Endothelial cell of umbilical vein (primary cell): Measurements from ENCODE around the gene DIDO1. TPM values are rescaled to one million over a fixed set of nuclear protein-coding genes. Genes with fewer than 3 reads are reported as not detected.
"Not testable (repeated sequence)": the region's sequence is repeated elsewhere in the genome, so short reads cannot be mapped to it uniquely, and the experiment has no call there.

Source experiments
- BruUV-seq: library from RNA; stranded (reverse); fragments of 400-500 nt; replicated peaks from 2 replicates; lab custom pipeline; 2021; lab: Mats Ljungman, UMichigan
- CTCF ChIA-PET: fragments of 300-600, 350-600 bp; sonication (Branson Sonifier 250); formaldehyde crosslinking; loops from one replicate; lab custom pipeline; 2021; ENCODE audit warnings: antibody characterized with exemption, inconsistent platforms; lab: Charles Lee
- POLR2A ChIA-PET: fragments of 300-600, 350-600 bp; sonication (Branson Sonifier 250); formaldehyde crosslinking; loops from one replicate; lab custom pipeline; 2021; ENCODE audit warnings: antibody characterized with exemption, inconsistent platforms; lab: Charles Lee
- DNase-seq: peaks from one replicate; pipeline ENCODE4 v3.0.0-alpha.2; 2011; ENCODE audit warnings: low read depth, low spot score
- FAIRE-seq: peaks from 2 replicates; lab custom pipeline; 2011; peaks lifted over from hg19 to GRCh38; lab: Jason Lieb, UNC
- H2AFZ ChIP-seq: 2 replicates; pipeline ENCODE4 v1.6.0; 2012; ENCODE audit warnings: low read depth, low read length, control low read depth, inconsistent platforms
- H3K27ac ChIP-seq: 2 replicates; pipeline ENCODE4 v1.5.1; 2011; ENCODE audit warnings: low read depth, mild to moderate bottlenecking, control low read depth, low read length, moderate library complexity; ENCODE audit not compliant: insufficient read depth
- H3K27me3 ChIP-seq, 2 experiments: 2 replicates each; pipeline versions ENCODE4 v1.6.0 to v1.6.1; 2011; ENCODE audit warnings: low read length in 2 of 2, mixed read lengths in 1 of 2; ENCODE audit not compliant: control insufficient read depth in 2 of 2, insufficient read depth in 2 of 2
- H3K36me3 ChIP-seq, 2 experiments: 2 replicates in 1 of 2; 3 replicates in 1 of 2; pipeline ENCODE4 v1.5.1; 2011; ENCODE audit warnings: low read length in 2 of 2, mild to moderate bottlenecking in 1 of 2, moderate library complexity in 1 of 2; ENCODE audit not compliant: control insufficient read depth in 2 of 2, insufficient read depth in 2 of 2; ENCODE audit errors: extremely low read depth in 1 of 2
- H3K4me1 ChIP-seq: 3 replicates; pipeline ENCODE4 v1.5.1; 2011; ENCODE audit warnings: mild to moderate bottlenecking, low read length; ENCODE audit not compliant: control insufficient read depth, insufficient read depth; ENCODE audit errors: extremely low read depth
- H3K4me2 ChIP-seq: 2 replicates; pipeline ENCODE4 v1.6.1; 2011; ENCODE audit warnings: low read length, control low read depth, mixed read lengths; ENCODE audit not compliant: insufficient read depth
- H3K4me3 ChIP-seq, 3 experiments: fragments of 200-600 bp in 1 of 3; sonication (generic), shearing (Covaris generic) in 1 of 3; replicated peaks in 1 of 3; 2 replicates each; pipeline ENCODE4 v1.5.1; 2011 to 2016; ENCODE audit warnings: control low read depth in 3 of 3, low read length in 3 of 3, mild to moderate bottlenecking in 2 of 3, inconsistent platforms in 1 of 3, low read depth in 1 of 3, moderate library complexity in 1 of 3; ENCODE audit not compliant: insufficient read depth in 1 of 3
- H3K79me2 ChIP-seq: 2 replicates; pipeline ENCODE4 v1.6.0; 2012; ENCODE audit warnings: low read length, inconsistent platforms; ENCODE audit not compliant: control insufficient read depth, insufficient read depth
- H3K9ac ChIP-seq: replicated peaks from 2 replicates; pipeline ENCODE3; 2011; ENCODE audit warnings: low read length, control low read depth; ENCODE audit not compliant: insufficient read depth; ENCODE audit errors: extremely low read depth
- H3K9me1 ChIP-seq: replicated peaks from 3 replicates; pipeline ENCODE4 v1.6.0; 2011; ENCODE audit warnings: mild to moderate bottlenecking, low read length; ENCODE audit not compliant: control insufficient read depth, insufficient read depth; ENCODE audit errors: extremely low read depth
- H3K9me3 ChIP-seq: replicated peaks from 2 replicates; pipeline ENCODE4 v1.5.1; 2012; ENCODE audit warnings: low read length, inconsistent platforms; ENCODE audit not compliant: control insufficient read depth, insufficient read depth
- H4K20me1 ChIP-seq: replicated peaks from 2 replicates; pipeline ENCODE3; 2011; ENCODE audit warnings: mild to moderate bottlenecking, low read length; ENCODE audit not compliant: control insufficient read depth, insufficient read depth; ENCODE audit errors: extremely low read depth
- CTCF ChIP-seq, 2 donors: IDR thresholded peaks; 1 replicate in 1 of 2; 2 replicates in 1 of 2; pipeline ENCODE4 v1.5.1; 2011; ENCODE audit warnings: low read length in 2 of 2, mild to moderate bottlenecking in 2 of 2, moderate library complexity in 2 of 2, control low read depth in 1 of 2, inconsistent platforms in 1 of 2, low read depth in 1 of 2; ENCODE audit not compliant: insufficient read depth in 1 of 2; ENCODE audit errors: extremely low read depth in 1 of 2
- FOS ChIP-seq: IDR thresholded peaks from 2 replicates; pipeline ENCODE4 v1.6.1; 2011; ENCODE audit warnings: mild to moderate bottlenecking, low read length, moderate library complexity, borderline replicate concordance; ENCODE audit not compliant: insufficient read depth
- JUN ChIP-seq: IDR thresholded peaks from 2 replicates; pipeline ENCODE4 v1.6.1; 2011; ENCODE audit warnings: borderline replicate concordance, low read depth; ENCODE audit not compliant: insufficient read length, insufficient read depth
- POLR2A ChIP-seq: IDR thresholded peaks from 2 replicates; pipeline ENCODE4 v1.6.1; 2012; ENCODE audit warnings: low read depth, mild to moderate bottlenecking, control low read depth, low read length
- POLR2AphosphoS5 ChIP-seq: IDR thresholded peaks from 2 replicates; pipeline ENCODE4 v1.6.1; 2012; ENCODE audit warnings: low read depth, mild to moderate bottlenecking, control low read depth, low read length, moderate library complexity; ENCODE audit not compliant: insufficient read depth
- dilution Hi-C: fragments of 300-500 bp; cut with MboI; formaldehyde crosslinking; loops from one replicate; pipeline ENCODE4 v1.15.0; 2019; ENCODE audit warnings: low sequenced_read_pairs; ENCODE audit not compliant: extremely low pct_ligation_motif_present
- intact Hi-C: fragments of 100-400 bp; cut with micrococcal nuclease; formaldehyde crosslinking; loops from one replicate; pipeline ENCODE4 v1.10.0; 2022
- polyA plus RNA-seq, 4 experiments: library from polyadenylated mRNA; depleted of rRNA in 3 of 4; stranded (reverse) in 3 of 4; unstranded in 1 of 4; fragments of >200 nt; gene quantifications; 2 replicates each; pipeline versions ENCODE4 v1.2.1 to v1.2.3, GENCODE V29; 2011 to 2012; ENCODE audit warnings: missing spikeins in 1 of 4
- total RNA-seq: library from RNA; stranded (reverse); gene quantifications from 2 replicates; pipeline ENCODE4 v1.2.3, GENCODE V29; 2021
- TF ChIP-seq, protein P1 (sequence below): IDR thresholded peaks from 2 replicates; pipeline ENCODE4 v1.6.1; 2011; ENCODE audit not compliant: insufficient read depth, insufficient read length

Gene DIDO1
- total and polyA plus RNA-seq, 2 donors (not counting 3 experiments of a cell fraction or from before 2014, with no cell fraction given) = 22.1 to 51.2 TPM

DNA sequence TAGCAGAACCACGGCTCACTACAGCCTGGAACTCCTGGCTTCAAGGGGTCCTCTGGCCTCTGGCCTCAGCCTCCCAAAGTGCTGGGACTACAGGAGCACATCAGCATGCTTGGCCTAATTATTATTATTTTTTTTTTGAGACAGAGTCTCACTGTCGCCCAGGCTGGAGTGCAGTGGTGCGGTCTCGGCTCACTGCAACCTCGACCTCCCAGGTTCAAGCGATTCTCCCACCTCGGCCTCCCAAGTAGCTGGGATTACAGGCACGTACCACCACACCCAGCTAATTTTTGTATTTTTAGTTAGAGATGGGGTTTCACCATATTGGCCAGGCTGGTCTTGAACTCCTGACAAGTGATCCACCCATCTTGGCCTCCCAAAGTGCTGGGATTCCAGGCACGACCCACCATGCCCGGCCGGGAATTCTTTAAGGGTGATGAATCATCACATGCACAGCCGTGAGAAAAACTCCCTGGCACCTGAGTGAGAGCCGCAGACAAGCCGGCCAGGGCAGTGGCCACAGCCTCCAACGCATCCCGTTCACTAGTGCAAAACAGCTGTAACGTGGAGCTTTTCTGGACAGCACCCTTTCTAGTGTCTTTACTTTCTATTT is 3.1 kb downstream of the DIDO1 start:
- POLR2A ChIA-PET, intact Hi-C loops, BruUV-seq, H3K36me3 ChIP-seq, H3K9me1 ChIP-seq, H3K9me3 ChIP-seq, H3K4me3 ChIP-seq, H3K9ac ChIP-seq, H3K27me3 ChIP-seq, H2AFZ ChIP-seq, dilution Hi-C loops: not testable (repeated sequence)
- CTCF ChIA-PET = interaction anchor here (1.1 kb wide), 1 partner anchor 29 kb away, joined by 3 read pairs; no protein-coding TSS in a partner anchor
- Histone ChIP-seq H3K4me2 (peak overlapping the region; percentile 84), H4K20me1 (peaks cover 20% of the 10 kb centered on the region), H3K79me2 (peaks cover 96% of the 10 kb centered on the region), H3K27ac (peak overlapping the region; percentile 40), H3K4me1 (peaks cover 41% of the 10 kb centered on the region)
- DNase-seq = peak; percentile 67
- FAIRE-seq = peak; percentile 75
- TF ChIP-seq JUN = peak; percentile 31

DNA sequence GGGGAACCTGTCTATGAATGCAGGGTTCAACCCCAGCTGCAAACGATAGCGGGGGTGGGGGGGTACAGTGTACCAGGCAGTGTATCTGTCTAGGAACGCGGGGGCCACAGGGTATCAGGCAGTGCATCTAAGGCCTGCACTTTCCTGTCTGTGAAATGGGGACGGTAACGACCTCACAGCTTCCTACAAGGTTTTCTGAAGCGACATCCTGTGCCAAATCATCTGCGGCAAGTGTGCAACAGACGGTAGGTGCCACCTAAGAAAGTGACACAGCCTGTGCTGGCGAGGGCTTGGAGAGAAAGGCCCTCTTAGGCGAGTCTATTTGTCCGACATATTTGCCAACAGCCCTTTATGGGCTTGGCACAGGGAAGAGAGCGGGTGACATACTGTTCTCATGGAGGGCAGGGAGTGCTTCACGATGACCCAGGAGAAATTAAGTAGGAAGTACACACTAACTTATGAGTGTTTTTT is 3.8 kb downstream of the DIDO1 start:
- Histone ChIP-seq H3K36me3 (no peaks in the 10 kb centered on the region), H3K4me1 (peaks cover 38% of the 10 kb centered on the region), H2AFZ (no peak overlapping the region), H3K27ac (peak overlapping the region; percentile 40), H3K9me1 (no peaks in the 10 kb centered on the region), H3K79me2 (peaks cover 96% of the 10 kb centered on the region), H3K4me3 (no peak overlapping the region), H3K27me3 (no peaks in the 10 kb centered on the region), H3K9ac (no peak overlapping the region), H3K4me2 (no peak overlapping the region), H3K9me3 (no peaks in the 10 kb centered on the region), H4K20me1 (peaks cover 22% of the 10 kb centered on the region)
- CTCF ChIA-PET = no interaction called here
- TF ChIP-seq POLR2A = no peak
- TF ChIP-seq POLR2AphosphoS5 = no peak
- TF ChIP-seq FOS = no peak
- TF ChIP-seq, protein P1, sequence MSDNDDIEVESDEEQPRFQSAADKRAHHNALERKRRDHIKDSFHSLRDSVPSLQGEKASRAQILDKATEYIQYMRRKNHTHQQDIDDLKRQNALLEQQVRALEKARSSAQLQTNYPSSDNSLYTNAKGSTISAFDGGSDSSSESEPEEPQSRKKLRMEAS = no peak
- no peak for TF ChIP-seq CTCF (IDR thresholded peaks at IDR 0.05; ENCODE audit: extremely low read depth in 1 of 2, insufficient read depth in 1 of 2, low read depth in 1 of 2, low read length in 2 of 2)
- intact Hi-C loops (no loop called here), dilution Hi-C loops (no loop called here)
- no peak for FAIRE-seq
- POLR2A ChIA-PET = no interaction called here
- no peak for DNase-seq
- BruUV-seq = no TSS peak
